Tibial nerve (tissue), 4 donors: ENCODE measurements around the gene LTBP2.

ENCODE experiments used
- CTCF ChIP-seq, 5 experiments: fragments of 200-600 bp in 3 of 5; fragments of 450-650 bp in 2 of 5; sonication (generic) in 3 of 5; IDR thresholded peaks; one replicate each; pipeline ENCODE4 v1.5.1; 2016 to 2019; ENCODE audit warnings: antibody characterized with exemption in 5 of 5, mild to moderate bottlenecking in 3 of 5, moderate library complexity in 2 of 5
- EP300 ChIP-seq, 2 donors: sonication (generic); formaldehyde crosslinking; IDR thresholded peaks; one replicate each; pipeline ENCODE4 v1.6.1; 2017; ENCODE audit warnings: antibody characterized with exemption in 2 of 2, mild to moderate bottlenecking in 1 of 2
- POLR2A ChIP-seq, 2 donors: fragments of 450-650 bp; IDR thresholded peaks; one replicate each; pipeline ENCODE4 v1.6.1; 2017; ENCODE audit warnings: antibody characterized with exemption in 2 of 2, mild to moderate bottlenecking in 2 of 2, moderate library complexity in 2 of 2

- TF ChIP-seq POLR2A (IDR thresholded peaks at IDR 0.05) (no peak), CTCF (IDR thresholded peaks at IDR 0.05) (no peak), EP300 (IDR thresholded peaks at IDR 0.05) (no peak)
Observed at GRCh38 chr14:74511966-74512830, 99.8 kb downstream of the LTBP2 start.
